Mesenchymal stem cell (in vitro differentiated cells and primary cell): ENCODE data around the gene ANKHD1.

Experiments
- DNase-seq: peaks from one replicate; pipeline ENCODE4 v3.0.0-alpha.2; 2013
- H2AFZ ChIP-seq: one replicate; pipeline ENCODE4 v1.6.1; 2013; ENCODE audit warnings: low read depth, mild to moderate bottlenecking, control low read depth, inconsistent platforms, low read length, moderate library complexity
- H2AK5ac ChIP-seq: 2 replicates; pipeline ENCODE4 v1.6.1; 2013; ENCODE audit warnings: low read length, moderate library complexity, mild to moderate bottlenecking, inconsistent platforms; ENCODE audit not compliant: severe bottlenecking
- H2BK120ac ChIP-seq: one replicate; pipeline ENCODE4 v1.6.1; 2013; ENCODE audit warnings: low read depth, mild to moderate bottlenecking, inconsistent platforms, low read length, moderate library complexity
- H2BK12ac ChIP-seq, 2 experiments: one replicate each; pipeline ENCODE4 v1.6.1; 2013; ENCODE audit warnings: inconsistent platforms in 2 of 2, low read length in 2 of 2, mild to moderate bottlenecking in 2 of 2, moderate library complexity in 2 of 2, control low read depth in 1 of 2
- H2BK15ac ChIP-seq: one replicate; pipeline ENCODE4 v1.6.1; 2013; ENCODE audit warnings: mild to moderate bottlenecking, low read depth, inconsistent platforms; ENCODE audit not compliant: poor library complexity, severe bottlenecking
- H2BK5ac ChIP-seq: 2 replicates; pipeline ENCODE4 v1.6.1; 2013; ENCODE audit warnings: low read depth, mild to moderate bottlenecking, low read length, control low read depth, inconsistent platforms; ENCODE audit not compliant: poor library complexity, severe bottlenecking
- H3K14ac ChIP-seq, 2 experiments: one replicate each; pipeline ENCODE4 v1.6.1; 2013; ENCODE audit warnings: inconsistent platforms in 2 of 2, low read length in 2 of 2, control low read depth in 1 of 2, mild to moderate bottlenecking in 1 of 2, moderate library complexity in 1 of 2
- H3K18ac ChIP-seq, 2 experiments: one replicate each; pipeline ENCODE4 v1.6.1; 2013; ENCODE audit warnings: inconsistent platforms in 2 of 2, low read length in 2 of 2, control low read depth in 1 of 2, low read depth in 1 of 2, mild to moderate bottlenecking in 1 of 2
- H3K23ac ChIP-seq, 2 experiments: one replicate each; pipeline ENCODE4 v1.6.1; 2013; ENCODE audit warnings: inconsistent platforms in 2 of 2, low read length in 2 of 2, mild to moderate bottlenecking in 2 of 2, moderate library complexity in 2 of 2, control low read depth in 1 of 2
- H3K27ac ChIP-seq: 2 replicates; pipeline ENCODE4 v1.5.1; 2013; ENCODE audit warnings: mild to moderate bottlenecking, moderate library complexity, low read length, control low read depth, inconsistent platforms; ENCODE audit not compliant: poor library complexity, severe bottlenecking
- H3K27me3 ChIP-seq, 2 experiments: 2 replicates each; pipeline versions ENCODE4 v1.6.1 to v1.7.0; 2013; ENCODE audit warnings: low read length in 2 of 2, mild to moderate bottlenecking in 2 of 2, moderate library complexity in 2 of 2, control low read depth in 1 of 2, inconsistent platforms in 1 of 2; ENCODE audit not compliant: control insufficient read depth in 1 of 2, insufficient read depth in 1 of 2
- H3K36me3 ChIP-seq, 2 experiments: 2 replicates each; pipeline versions ENCODE4 v1.6.1 to v1.7.0; 2013; ENCODE audit warnings: low read length in 2 of 2, control low read depth in 1 of 2, inconsistent platforms in 1 of 2, low read depth in 1 of 2, mild to moderate bottlenecking in 1 of 2; ENCODE audit not compliant: insufficient read depth in 2 of 2, control insufficient read depth in 1 of 2
- H3K4ac ChIP-seq, 2 experiments: one replicate each; pipeline ENCODE4 v1.6.1; 2013; ENCODE audit warnings: inconsistent platforms in 2 of 2, low read length in 2 of 2, mild to moderate bottlenecking in 2 of 2, moderate library complexity in 2 of 2, control low read depth in 1 of 2, low read depth in 1 of 2
- H3K4me1 ChIP-seq: 2 replicates; pipeline ENCODE4 v1.6.1; 2013; ENCODE audit warnings: low read depth, low read length, control low read depth; ENCODE audit not compliant: control insufficient read depth, insufficient read depth
- H3K4me2 ChIP-seq: 2 replicates; pipeline ENCODE4 v1.6.1; 2013; ENCODE audit warnings: low read length, mild to moderate bottlenecking, inconsistent platforms; ENCODE audit not compliant: poor library complexity, severe bottlenecking
- H3K4me3 ChIP-seq, 2 experiments: 2 replicates each; pipeline versions ENCODE4 v1.5.1 to v1.7.0; 2013; ENCODE audit warnings: low read length in 2 of 2, mild to moderate bottlenecking in 2 of 2, control low read depth in 1 of 2, low read depth in 1 of 2; ENCODE audit not compliant: insufficient read depth in 1 of 2
- H3K79me1 ChIP-seq: replicated peaks from 2 replicates; pipeline ENCODE4 v1.6.1; 2013; ENCODE audit warnings: mild to moderate bottlenecking, control low read depth, low read length, inconsistent platforms; ENCODE audit not compliant: poor library complexity, severe bottlenecking
- H3K9ac ChIP-seq: 2 replicates; pipeline ENCODE4 v1.7.0; 2013; ENCODE audit warnings: mild to moderate bottlenecking, low read length, moderate library complexity
- H3K9me3 ChIP-seq: 2 replicates; pipeline ENCODE4 v1.7.0; 2013; ENCODE audit warnings: mild to moderate bottlenecking, low read length; ENCODE audit not compliant: control insufficient read depth
- H4K8ac ChIP-seq: one replicate; pipeline ENCODE4 v1.6.1; 2013; ENCODE audit warnings: inconsistent platforms, mild to moderate bottlenecking, low read length, moderate library complexity
- H4K91ac ChIP-seq: one replicate; pipeline ENCODE4 v1.6.1; 2013; ENCODE audit warnings: mild to moderate bottlenecking, low read length, inconsistent platforms
- WGBS: methylation state at CpG from one replicate; pipeline ENCODE4 v1.1.7; 2013; ENCODE audit warnings: mixed read lengths; 5-methylcytosine and 5-hydroxymethylcytosine counted together

ANKHD1 gene

GRCh38 chr5:140364472-140364765 lies 37.2 kb upstream of the ANKHD1 start:
- Histone ChIP-seq H2BK15ac (no peak overlapping the region), H3K27ac (no peak overlapping the region), H3K36me3 (no peaks in the 10 kb centered on the region), H3K4me3 (no peak overlapping the region), H3K9me3 (no peaks in the 10 kb centered on the region), H4K8ac (no peak overlapping the region), H3K23ac (no peak overlapping the region), H2BK120ac (no peak overlapping the region), H4K91ac (no peak overlapping the region), H2BK12ac (no peak overlapping the region), H3K18ac (no peak overlapping the region), H2AFZ (no peak overlapping the region), H3K4me2 (no peak overlapping the region), H3K4ac (peak overlapping the region in 1 of 2 experiments; percentile 24), H3K9ac (no peak overlapping the region), H3K27me3 (peaks cover 0 to 5% of the 10 kb centered on the region in 2 experiments), H3K4me1 (peaks cover 8% of the 10 kb centered on the region), H2BK5ac (no peak overlapping the region), H3K14ac (no peak overlapping the region), H3K79me1 (no peaks in the 10 kb centered on the region), H2AK5ac (no peak overlapping the region)
- 100% methylated on average over 2 of the region's 3 CpGs for WGBS
- DNase-seq = no peak

GRCh38 chr5:140365282-140365681 lies 36.4 kb upstream of the ANKHD1 start:
- no peak for DNase-seq
- Histone ChIP-seq H3K9ac (no peak overlapping the region), H3K27ac (no peak overlapping the region), H2AK5ac (no peak overlapping the region), H2BK5ac (no peak overlapping the region), H3K18ac (no peak overlapping the region), H2BK15ac (no peak overlapping the region), H3K27me3 (peaks cover 0 to 5% of the 10 kb centered on the region in 2 experiments), H3K36me3 (no peaks in the 10 kb centered on the region), H3K4me3 (no peak overlapping the region), H2AFZ (no peak overlapping the region), H3K4me1 (peaks cover 8% of the 10 kb centered on the region), H2BK12ac (no peak overlapping the region), H3K23ac (no peak overlapping the region), H4K8ac (no peak overlapping the region), H2BK120ac (no peak overlapping the region), H3K4ac (no peak overlapping the region), H3K14ac (no peak overlapping the region), H3K79me1 (no peaks in the 10 kb centered on the region), H4K91ac (no peak overlapping the region), H3K9me3 (no peaks in the 10 kb centered on the region), H3K4me2 (no peak overlapping the region)
- WGBS = 74% methylated on average over 3 of the region's 3 CpGs

GRCh38 chr5:140365941-140366340 lies 35.7 kb upstream of the ANKHD1 start:
- peaks cover 0 to 5% of the 10 kb centered on the region in 2 experiments for H3K27me3 ChIP-seq
- no peak overlapping the region for H2BK12ac ChIP-seq
- H3K23ac ChIP-seq = no peak overlapping the region
- no peak overlapping the region for H3K9ac ChIP-seq
- no peaks in the 10 kb centered on the region for H3K79me1 ChIP-seq
- no peak overlapping the region for H2BK15ac ChIP-seq
- H3K18ac ChIP-seq = no peak overlapping the region
- no peak overlapping the region for H4K8ac ChIP-seq
- no peaks in the 10 kb centered on the region for H3K9me3 ChIP-seq
- no peak overlapping the region for H3K4me3 ChIP-seq
- WGBS = 90% methylated on average over 4 of the region's 4 CpGs
- no peak for DNase-seq
- no peak overlapping the region for H3K4me2 ChIP-seq
- H3K27ac ChIP-seq = no peak overlapping the region
- no peak overlapping the region for H2BK5ac ChIP-seq
- no peak overlapping the region for H2AFZ ChIP-seq
- no peak overlapping the region for H2BK120ac ChIP-seq
- no peak overlapping the region for H2AK5ac ChIP-seq
- H4K91ac ChIP-seq = no peak overlapping the region
- no peak overlapping the region for H3K14ac ChIP-seq
- peaks cover 8% of the 10 kb centered on the region for H3K4me1 ChIP-seq
- H3K36me3 ChIP-seq = no peaks in the 10 kb centered on the region
- no peak overlapping the region for H3K4ac ChIP-seq

GRCh38 chr5:140366589-140367255 lies 34.9 kb upstream of the ANKHD1 start:
- no peak overlapping the region for H3K23ac ChIP-seq
- H3K4me1 ChIP-seq = peaks cover 8% of the 10 kb centered on the region
- no peak overlapping the region for H2BK12ac ChIP-seq
- WGBS = 83% methylated on average over 7 of the region's 7 CpGs
- H4K8ac ChIP-seq = no peak overlapping the region
- peaks cover 0 to 5% of the 10 kb centered on the region in 2 experiments for H3K27me3 ChIP-seq
- H3K18ac ChIP-seq = no peak overlapping the region
- H3K36me3 ChIP-seq = no peaks in the 10 kb centered on the region
- H4K91ac ChIP-seq = no peak overlapping the region
- H2BK120ac ChIP-seq = no peak overlapping the region
- no peak overlapping the region for H3K4me3 ChIP-seq
- H3K27ac ChIP-seq = no peak overlapping the region
- H2BK15ac ChIP-seq = no peak overlapping the region
- H2AFZ ChIP-seq = no peak overlapping the region
- H3K4me2 ChIP-seq = no peak overlapping the region
- no peak overlapping the region for H2BK5ac ChIP-seq
- H3K79me1 ChIP-seq = no peaks in the 10 kb centered on the region
- DNase-seq = no peak
- H3K14ac ChIP-seq = no peak overlapping the region
- no peak overlapping the region for H2AK5ac ChIP-seq
- H3K9ac ChIP-seq = no peak overlapping the region
- H3K9me3 ChIP-seq = no peaks in the 10 kb centered on the region
- H3K4ac ChIP-seq = no peak overlapping the region
